Stimulated activated CD4-positive, alpha-beta T cell treated with anti-CD3 and anti-CD28 coated beads, Interleukin-2, amount 100 ng/mL, for 4 hours (primary cell): ENCODE measurements around the gene LPO.

ENCODE experiments used
- DNase-seq: peaks from one replicate; pipeline ENCODE4 v3.0.0-alpha.2; 2020; ENCODE audit warnings: low read depth

LPO gene

GRCh38 chr17:58262149-58262548 is 23.8 kb downstream of the LPO start:
- no peak for DNase-seq

- no peak for DNase-seq
Measured at GRCh38 chr17:58263773-58264172, 25.4 kb downstream of the LPO start.

- DNase-seq: no peak
Measured at GRCh38 chr17:58264407-58265103, 26.2 kb downstream of the LPO start.

GRCh38 chr17:58265271-58265670 is 26.9 kb downstream of the LPO start:
- no peak for DNase-seq

- no peak for DNase-seq
Measured at GRCh38 chr17:58265902-58266875, 27.8 kb downstream of the LPO start.

- no peak for DNase-seq
Measured at GRCh38 chr17:58267347-58268324, 29.3 kb downstream of the LPO start.

- no peak for DNase-seq
Measured at GRCh38 chr17:58268326-58268725, 29.9 kb downstream of the LPO start.

GRCh38 chr17:58268774-58269556 is 30.6 kb downstream of the LPO start:
- no peak for DNase-seq

- DNase-seq: no peak
Measured at GRCh38 chr17:58269557-58270291, 31.3 kb downstream of the LPO start.

GRCh38 chr17:58270476-58271215 is 32.3 kb downstream of the LPO start:
- DNase-seq: no peak

- no peak for DNase-seq
Measured at GRCh38 chr17:58271216-58271931, 33.0 kb downstream of the LPO start.

GRCh38 chr17:58272367-58273280 is 34.2 kb downstream of the LPO start:
- DNase-seq: no peak

GRCh38 chr17:58273453-58274104 is 35.2 kb downstream of the LPO start:
- no peak for DNase-seq

- DNase-seq: no peak
Measured at GRCh38 chr17:58275417-58275816, 37.0 kb downstream of the LPO start.

- DNase-seq: no peak
Measured at GRCh38 chr17:58276423-58276822, 38.0 kb downstream of the LPO start.

- DNase-seq: no peak
Measured at GRCh38 chr17:58277107-58277801, 38.9 kb downstream of the LPO start.
